Inferior parietal cortex (tissue), 1 donor: ENCODE measurements around the gene EMC10.
"Not testable (repeated sequence)": the region's sequence is repeated elsewhere in the genome, so short reads cannot be mapped to it uniquely, and the experiment has no call there.

Source experiments
- DNase-seq: peaks from one replicate; pipeline ENCODE4 v3.0.0-alpha.2; 2016; ENCODE audit errors: extremely low spot score

The EMC10 gene

GRCh38 chr19:50451223-50451534, 25.1 kb upstream of the EMC10 start:
- DNase-seq: no peak

DNA sequence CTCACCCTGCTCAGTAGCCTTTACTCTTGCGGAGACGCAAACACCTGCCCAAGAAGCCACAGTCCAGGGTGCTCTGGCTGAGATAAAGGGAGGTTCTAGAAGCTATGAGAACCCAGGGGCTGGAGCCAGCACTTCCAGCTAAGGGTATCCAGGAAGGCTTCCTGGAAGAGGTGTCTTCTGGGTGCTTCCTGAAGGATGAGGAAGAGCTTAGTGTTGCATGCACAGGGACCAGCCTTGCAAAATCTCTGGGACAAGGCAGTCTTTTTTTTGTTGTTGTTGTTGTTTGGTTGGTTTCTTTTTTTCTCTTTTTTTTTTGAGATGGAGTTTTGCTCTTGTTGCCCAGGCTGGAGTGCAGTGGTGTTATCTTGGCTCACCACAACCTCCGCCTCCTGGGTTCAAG, 23.1 kb upstream of the EMC10 start:
- no peak for DNase-seq

- DNase-seq: no peak
These were observed 20.3 kb upstream of the EMC10 start for GRCh38 chr19:50455992-50456391.

DNA sequence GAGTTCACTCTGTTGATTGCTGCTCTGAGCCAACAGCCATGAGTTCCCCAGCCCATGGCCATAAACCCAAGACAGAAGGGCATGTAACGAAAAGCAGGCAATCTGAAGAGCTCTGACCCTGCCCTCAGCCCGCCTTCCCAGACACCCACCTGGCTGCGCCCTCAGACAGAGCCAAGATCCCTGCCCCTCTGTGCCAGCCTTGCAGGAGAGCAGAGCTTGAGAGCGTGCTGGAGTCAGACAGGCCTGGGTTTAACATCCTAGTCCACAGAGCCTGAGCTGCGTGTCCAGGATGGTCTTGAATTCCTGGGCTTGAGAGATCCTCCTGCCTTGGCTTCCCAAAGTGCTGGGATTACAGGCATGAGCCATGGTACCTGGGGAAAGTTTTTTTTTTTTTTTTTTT, 19.0 kb upstream of the EMC10 start:
- DNase-seq: no peak

DNA sequence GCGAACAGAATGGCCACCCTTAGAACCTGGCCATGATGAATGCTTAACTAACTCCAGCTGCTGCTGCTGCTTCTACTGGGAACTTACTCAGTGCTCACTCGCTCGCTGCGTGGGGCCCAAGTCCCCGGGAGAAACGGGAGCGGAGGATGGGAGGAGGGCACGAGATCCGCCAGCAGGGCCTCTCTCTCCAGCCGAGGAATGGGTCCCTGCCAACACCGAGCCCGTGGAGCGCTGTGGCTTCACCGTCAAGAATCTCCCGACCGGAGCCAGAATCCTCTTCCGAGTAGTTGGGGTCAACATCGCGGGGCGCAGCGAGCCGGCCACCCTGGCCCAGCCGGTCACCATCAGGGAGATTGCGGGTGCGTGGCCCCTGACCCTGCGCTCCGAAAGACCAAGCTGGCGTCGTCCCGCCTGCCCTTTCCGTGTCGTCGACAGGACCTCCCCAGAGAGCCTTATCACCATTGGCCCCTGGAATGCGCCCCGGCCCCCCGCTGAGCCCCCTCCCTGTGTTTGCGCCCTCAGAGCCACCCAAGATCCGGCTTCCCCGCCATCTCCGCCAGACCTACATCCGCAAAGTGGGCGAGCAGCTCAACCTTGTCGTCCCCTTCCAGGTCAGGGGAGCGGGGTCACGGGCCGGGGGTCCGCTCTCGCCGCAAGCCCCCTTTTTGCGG, 17.8 kb upstream of the EMC10 start:
- DNase-seq: no peak

GRCh38 chr19:50459067-50459456, 17.2 kb upstream of the EMC10 start:
- no peak for DNase-seq

DNA sequence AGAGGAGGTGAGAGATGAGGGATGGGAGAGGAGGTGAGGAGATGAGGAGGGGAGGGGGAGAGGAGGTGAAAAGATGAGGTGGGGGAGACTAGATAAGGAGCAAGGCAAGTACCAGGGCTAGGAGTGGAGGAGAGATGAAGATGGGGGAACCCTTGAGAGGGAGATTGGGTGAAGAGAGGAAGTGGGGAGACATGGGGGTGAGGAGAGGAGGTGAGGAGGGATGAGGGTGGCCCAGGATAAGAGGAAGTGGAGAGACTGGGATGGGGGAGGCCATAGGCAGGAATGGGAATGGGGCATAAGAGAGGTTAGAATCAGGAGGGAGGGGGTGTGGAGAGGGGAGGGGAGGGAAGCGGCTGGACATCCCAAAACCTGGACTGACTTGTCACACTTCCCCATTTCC, 16.7 kb upstream of the EMC10 start:
- no peak for DNase-seq

DNA sequence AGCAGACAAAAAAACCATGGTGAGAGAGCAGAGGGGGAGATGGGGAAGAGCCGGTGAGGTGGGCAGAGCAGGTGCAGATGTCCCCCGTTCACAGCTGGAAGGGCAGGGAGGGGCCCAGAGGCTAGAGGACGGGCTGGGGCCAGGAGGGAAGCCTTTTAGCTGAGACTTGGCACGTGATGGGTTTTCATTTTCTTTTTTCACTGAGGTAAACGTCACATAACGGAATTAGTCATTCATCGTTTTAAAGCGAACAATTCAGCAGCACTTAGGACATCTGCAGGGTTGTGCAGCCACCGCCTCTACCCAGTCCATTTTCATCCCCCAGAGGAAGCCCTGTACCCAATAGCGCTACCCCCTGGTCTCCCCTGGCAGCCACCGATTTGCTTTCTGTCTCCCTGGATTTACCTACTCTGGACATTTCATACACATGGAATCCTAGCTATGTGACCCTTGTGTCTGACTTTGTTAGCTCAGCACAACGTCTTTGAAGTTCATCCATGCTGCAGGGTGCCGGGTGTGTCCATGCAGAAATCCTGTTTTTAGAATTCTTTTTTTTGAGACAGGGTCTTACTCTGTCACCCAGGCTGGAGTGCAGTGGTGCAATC, 16.0 kb upstream of the EMC10 start:
- no peak for DNase-seq

- peak; percentile 71 for DNase-seq
These were observed 15.0 kb upstream of the EMC10 start for GRCh38 chr19:50461066-50461875.

DNA sequence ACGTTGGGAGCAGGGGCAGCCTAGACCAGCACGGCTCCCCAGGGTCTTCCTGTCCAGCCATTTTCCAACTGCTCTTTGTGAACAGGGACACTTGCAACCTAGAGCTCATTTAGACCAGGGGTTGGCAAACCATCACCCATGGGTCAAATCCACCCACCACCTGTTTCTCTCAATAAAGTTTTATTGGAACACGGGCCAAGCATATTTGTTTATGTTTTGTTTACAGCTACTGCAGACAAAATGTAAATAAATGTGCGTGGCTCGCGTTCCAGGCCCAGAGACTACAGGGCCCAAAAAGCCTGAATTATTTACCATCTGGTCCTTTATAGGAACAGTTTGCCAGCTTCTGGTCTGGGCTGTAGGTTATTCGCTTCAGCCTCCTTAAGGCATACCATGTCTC, 13.3 kb upstream of the EMC10 start:
- DNase-seq: no peak

- DNase-seq: no peak
These were observed 12.0 kb upstream of the EMC10 start for GRCh38 chr19:50464348-50464747.

DNA sequence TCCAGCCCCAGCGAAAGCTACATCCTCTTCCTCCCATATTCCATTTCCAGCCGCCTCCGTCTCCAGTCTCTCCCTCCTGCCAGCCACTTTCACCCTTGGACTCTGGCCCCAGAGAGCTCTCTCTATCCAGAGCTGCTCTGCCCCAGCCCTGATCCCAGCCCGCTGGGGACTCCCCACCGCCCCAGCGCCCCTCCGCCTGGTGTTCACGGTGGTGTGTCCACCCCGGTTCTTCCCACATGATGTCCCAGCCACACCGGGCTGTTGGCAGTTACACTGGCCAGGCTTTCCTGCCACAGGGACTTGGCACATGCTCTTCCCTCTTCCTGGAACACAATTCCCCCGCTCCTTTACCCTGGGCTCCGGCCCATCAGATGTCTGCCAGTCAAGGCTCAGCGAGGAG, 11.3 kb upstream of the EMC10 start:
- DNase-seq: no peak

DNA sequence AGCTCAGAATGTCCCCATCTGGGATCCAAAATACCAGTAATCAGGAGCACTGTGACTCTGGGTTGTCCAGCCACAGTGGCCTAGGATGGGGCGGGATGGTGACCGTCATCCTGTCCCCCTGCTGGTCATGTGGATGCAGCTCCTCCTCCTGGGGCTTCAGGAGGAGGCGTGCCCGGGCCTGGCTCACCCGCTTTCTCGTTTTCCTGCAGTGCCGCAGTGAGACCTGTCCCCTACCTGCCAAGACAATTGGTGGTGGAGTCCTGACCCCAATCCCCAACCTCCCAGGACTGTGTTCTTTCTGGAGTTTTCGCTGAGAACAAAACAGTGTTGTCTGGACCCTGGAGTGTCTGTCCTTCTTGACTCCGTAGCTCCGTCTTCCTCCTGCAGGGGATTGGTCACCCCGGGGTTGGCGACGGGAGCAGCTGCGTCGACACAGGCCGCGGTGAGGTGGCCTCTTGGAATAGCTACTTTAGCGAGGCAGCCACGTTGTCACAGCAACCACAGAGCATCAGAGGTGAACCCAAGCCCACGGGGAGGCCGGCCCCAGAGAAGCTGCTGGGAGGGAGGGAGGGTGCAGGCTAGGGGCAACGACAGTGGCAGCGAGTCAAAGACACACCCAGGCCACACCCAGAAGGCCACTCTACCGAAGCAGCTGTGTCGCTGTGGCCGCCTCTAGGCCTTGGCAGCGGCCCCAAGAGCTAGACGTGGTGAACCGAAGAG, 10.2 kb upstream of the EMC10 start:
- DNase-seq: no peak

DNA sequence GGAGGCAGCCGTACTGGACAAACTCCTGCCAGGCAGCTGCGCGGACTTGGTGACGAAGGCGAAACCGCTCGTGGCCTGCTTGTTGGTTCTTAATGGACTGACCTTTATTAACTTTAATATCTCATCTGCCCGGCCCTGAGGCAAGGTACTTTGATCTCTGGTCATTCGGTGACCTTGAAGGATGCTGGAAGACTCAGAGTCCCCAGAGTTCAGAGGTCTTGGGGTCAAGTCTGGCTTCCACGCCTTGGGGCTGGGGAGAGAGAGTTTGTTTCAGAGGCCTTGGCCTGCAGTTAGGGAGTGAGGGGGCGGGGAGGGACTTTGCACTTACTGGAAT, 9.6 kb upstream of the EMC10 start:
- no peak for DNase-seq

DNA sequence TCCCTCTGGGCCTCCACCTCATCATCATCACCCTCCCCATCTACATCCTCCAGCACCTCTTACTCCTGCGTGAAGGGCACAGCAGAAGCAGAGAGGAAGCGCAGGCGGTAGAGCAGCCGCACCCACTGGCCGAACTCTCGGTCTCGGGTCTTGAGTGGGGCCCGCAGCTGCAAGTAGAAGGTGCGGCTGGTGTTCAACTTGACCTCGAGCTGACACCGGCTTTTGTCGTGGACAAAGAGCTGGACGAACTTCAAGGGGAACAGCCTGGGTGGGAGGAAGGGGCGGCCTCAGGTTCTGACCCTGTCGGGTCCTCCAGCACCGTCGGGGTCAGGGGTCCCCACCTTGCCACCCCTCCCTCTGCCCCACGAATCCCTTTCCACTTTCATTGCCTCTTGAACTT, 8.7 kb upstream of the EMC10 start:
- no peak for DNase-seq

GRCh38 chr19:50468818-50469217, 7.5 kb upstream of the EMC10 start:
- no peak for DNase-seq

GRCh38 chr19:50473336-50473735, 3.0 kb upstream of the EMC10 start:
- DNase-seq: not testable (repeated sequence)

DNA sequence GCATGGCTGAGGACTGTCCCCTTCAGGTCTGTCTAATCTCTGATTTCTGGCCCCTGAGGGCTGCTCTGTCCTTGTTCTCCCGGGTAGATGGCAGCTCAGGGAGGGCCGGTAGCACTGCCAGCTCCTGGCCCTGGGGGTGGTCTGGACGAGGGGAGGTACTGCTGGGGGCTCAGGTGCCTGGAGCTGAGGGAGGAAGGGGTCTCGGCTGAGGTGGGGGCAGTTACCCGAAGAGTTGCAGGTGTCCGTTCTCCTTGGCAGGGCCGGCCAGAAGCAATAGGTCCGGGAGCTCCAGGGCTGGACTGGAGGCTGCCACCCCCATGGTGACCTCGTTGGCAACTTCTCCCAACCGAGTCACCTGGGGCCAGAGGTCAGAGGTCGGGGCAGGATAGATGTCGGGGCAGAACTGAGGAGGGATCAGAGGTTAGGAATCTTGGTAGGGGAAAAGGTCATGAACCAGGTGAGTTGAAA, 1.2 kb upstream of the EMC10 start:
- no peak for DNase-seq

- no peak for DNase-seq
These were observed 527 bp upstream of the EMC10 start for GRCh38 chr19:50475736-50476223.

DNA sequence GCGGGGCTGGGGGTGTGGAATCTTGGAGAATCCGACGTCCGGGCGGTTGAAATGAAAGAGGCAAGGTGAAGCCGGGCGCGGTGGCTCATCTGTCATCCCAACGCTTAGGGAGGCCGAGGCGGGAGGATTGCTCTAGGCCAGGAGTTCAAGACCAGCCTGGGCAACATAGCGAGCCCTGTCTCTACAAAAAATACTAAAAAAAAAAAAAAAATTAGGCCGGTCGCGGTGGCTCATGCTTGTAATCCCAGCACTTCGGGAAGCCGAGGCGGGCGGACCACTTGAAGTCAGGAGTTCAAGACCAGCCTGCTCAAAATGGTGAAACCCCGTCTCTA, 566 bp downstream of the EMC10 start:
- DNase-seq: no peak

- no peak for DNase-seq
These were observed 1.6 kb downstream of the EMC10 start for GRCh38 chr19:50477751-50478515.
